Tibial nerve (tissue), 4 donors: Measurements from ENCODE around the gene ZMYND8. TPM values are rescaled to one million over a fixed set of nuclear protein-coding genes. Genes with fewer than 3 reads are reported as not detected.

Experiments used
- DNase-seq, 2 donors: peaks; one replicate each; pipeline ENCODE4 v3.0.0-alpha.2; 2019; ENCODE audit warnings: low spot score in 2 of 2
- H3K27ac ChIP-seq, 4 donors: fragments of 200-600 bp; sonication (generic) in 3 of 4; one replicate each; pipeline ENCODE4 v1.5.1; 2017 to 2019; ENCODE audit warnings: mild to moderate bottlenecking in 1 of 4
- H3K27me3 ChIP-seq, 2 donors: fragments of 200-600 bp; sonication (generic) in 1 of 2; one replicate each; pipeline versions ENCODE4 v1.5.1 to v1.6.0; 2017 to 2019
- H3K36me3 ChIP-seq, 3 donors: fragments of 200-600 bp; sonication (generic); one replicate each; pipeline ENCODE4 v1.5.1; 2018 to 2019
- H3K4me1 ChIP-seq, 4 donors: fragments of 200-600 bp; sonication (generic) in 3 of 4; one replicate each; pipeline ENCODE4 v1.5.1; 2017 to 2019
- H3K4me3 ChIP-seq, 4 donors: fragments of 200-600 bp; sonication (generic) in 3 of 4; one replicate each; pipeline ENCODE4 v1.5.1; 2017 to 2019; ENCODE audit warnings: mild to moderate bottlenecking in 1 of 4, moderate library complexity in 1 of 4
- H3K9me3 ChIP-seq, 4 donors: fragments of 200-600 bp; sonication (generic) in 3 of 4; one replicate each; pipeline ENCODE4 v1.5.1; 2017 to 2019
- CTCF ChIP-seq, 5 experiments: fragments of 200-600 bp in 3 of 5; fragments of 450-650 bp in 2 of 5; sonication (generic) in 3 of 5; IDR thresholded peaks; one replicate each; pipeline ENCODE4 v1.5.1; 2016 to 2019; ENCODE audit warnings: antibody characterized with exemption in 5 of 5, mild to moderate bottlenecking in 3 of 5, moderate library complexity in 2 of 5
- EP300 ChIP-seq, 2 donors: sonication (generic); formaldehyde crosslinking; IDR thresholded peaks; one replicate each; pipeline ENCODE4 v1.6.1; 2017; ENCODE audit warnings: antibody characterized with exemption in 2 of 2, mild to moderate bottlenecking in 1 of 2
- POLR2A ChIP-seq, 2 donors: fragments of 450-650 bp; IDR thresholded peaks; one replicate each; pipeline ENCODE4 v1.6.1; 2017; ENCODE audit warnings: antibody characterized with exemption in 2 of 2, mild to moderate bottlenecking in 2 of 2, moderate library complexity in 2 of 2
- WGBS, 2 donors: methylation state at CpG; one replicate each; pipeline ENCODE4 v1.1.5; 2018; 5-methylcytosine and 5-hydroxymethylcytosine counted together
- total RNA-seq, 4 donors: library from RNA; depleted of rRNA; stranded (reverse); fragments of >200 nt; gene quantifications; one replicate each; pipeline ENCODE4 v1.1.0, GENCODE V29; 2016

The ZMYND8 gene
- total RNA-seq, 4 donors from 2014 or later: 45.3 to 69.9 (median 49.8) TPM

GRCh38 chr20:47297746-47298145 is 58.8 kb downstream of the ZMYND8 start:
- Histone ChIP-seq H3K27ac (no peak overlapping the region), H3K27me3 (no peaks in the 10 kb centered on the region), H3K4me1 (no peaks in the 10 kb centered on the region), H3K9me3 (no peaks in the 10 kb centered on the region), H3K36me3 (peaks cover 0 to 80% (median 17%) of the 10 kb centered on the region in 3 donors), H3K4me3 (no peak overlapping the region)
- TF ChIP-seq EP300 (IDR thresholded peaks at IDR 0.05): no peak
- no peak for TF ChIP-seq CTCF (IDR thresholded peaks at IDR 0.05)
- no peak for TF ChIP-seq POLR2A (IDR thresholded peaks at IDR 0.05)
- 81 to 84% methylated on average over 4 of the region's 4 CpGs for WGBS, 2 donors
- no peak for DNase-seq

- peaks cover under 1 to 80% (median 11%) of the 10 kb centered on the region in 3 donors for H3K36me3 ChIP-seq
- TF ChIP-seq EP300 (IDR thresholded peaks at IDR 0.05) (no peak), CTCF (IDR thresholded peaks at IDR 0.05) (no peak), POLR2A (IDR thresholded peaks at IDR 0.05) (no peak)
Measured at GRCh38 chr20:47296950-47297349, 59.5 kb downstream of the ZMYND8 start.

GRCh38 chr20:47295921-47296426 is 60.5 kb downstream of the ZMYND8 start:
- H3K9me3 ChIP-seq: no peaks in the 10 kb centered on the region
- peak overlapping the region in 1 of 4 donors; percentile 6 for H3K27ac ChIP-seq
- H3K4me3 ChIP-seq: no peak overlapping the region
- DNase-seq: no peak
- no peak for TF ChIP-seq CTCF (IDR thresholded peaks at IDR 0.05)
- TF ChIP-seq POLR2A (IDR thresholded peaks at IDR 0.05): no peak
- TF ChIP-seq EP300 (IDR thresholded peaks at IDR 0.05): no peak
- H3K36me3 ChIP-seq: peaks cover 3 to 80% (median 19%) of the 10 kb centered on the region in 3 donors
- 78 to 84% methylated on average over 6 of the region's 6 CpGs for WGBS, 2 donors
- H3K4me1 ChIP-seq: no peaks in the 10 kb centered on the region
- no peaks in the 10 kb centered on the region for H3K27me3 ChIP-seq

More at GRCh38 chr20:47296950-47297349, 59.5 kb downstream of the ZMYND8 start:
- Histone ChIP-seq H3K9me3 (no peaks in the 10 kb centered on the region), H3K27ac (peak overlapping the region in 1 of 4 donors; percentile 6), H3K4me3 (no peak overlapping the region), H3K4me1 (no peaks in the 10 kb centered on the region), H3K27me3 (no peaks in the 10 kb centered on the region)
- 77 to 82% methylated on average over 6 of the region's 6 CpGs for WGBS, 2 donors
- no peak for DNase-seq

- Histone ChIP-seq H3K27me3 (no peaks in the 10 kb centered on the region), H3K4me1 (no peaks in the 10 kb centered on the region), H3K27ac (peak overlapping the region in 1 of 4 donors; percentile 6), H3K36me3 (peaks cover 3 to 87% (median 20%) of the 10 kb centered on the region in 3 donors), H3K9me3 (no peaks in the 10 kb centered on the region), H3K4me3 (no peak overlapping the region)
- no peak for DNase-seq
- no peak for TF ChIP-seq EP300 (IDR thresholded peaks at IDR 0.05)
- no peak for TF ChIP-seq CTCF (IDR thresholded peaks at IDR 0.05)
- no peak for TF ChIP-seq POLR2A (IDR thresholded peaks at IDR 0.05)
- WGBS, 2 donors: 85 to 89% methylated on average over 8 of the region's 8 CpGs
Measured at GRCh38 chr20:47295129-47295813, 61.2 kb downstream of the ZMYND8 start.

GRCh38 chr20:47293631-47294030 is 62.9 kb downstream of the ZMYND8 start:
- Histone ChIP-seq H3K4me1 (no peaks in the 10 kb centered on the region), H3K27ac (no peak overlapping the region), H3K27me3 (no peaks in the 10 kb centered on the region), H3K36me3 (peaks cover 3 to 95% (median 32%) of the 10 kb centered on the region in 3 donors), H3K4me3 (no peak overlapping the region), H3K9me3 (no peaks in the 10 kb centered on the region)
- DNase-seq: no peak
- 75% methylated on average over 4 of the region's 4 CpGs for WGBS, 2 donors
- TF ChIP-seq POLR2A (IDR thresholded peaks at IDR 0.05) (no peak), CTCF (IDR thresholded peaks at IDR 0.05) (no peak), EP300 (IDR thresholded peaks at IDR 0.05) (no peak)
